Forelimb muscle (tissue), 1 donor: ENCODE results near the gene ZSWIM1. TPM values are rescaled to one million over a fixed set of nuclear protein-coding genes. Genes with fewer than 3 reads are reported as not detected.

Experiments used
- DNase-seq: peaks from one replicate; pipeline ENCODE4 v3.0.0-alpha.2; 2013; ENCODE audit warnings: low read depth
- polyA plus RNA-seq: library from polyadenylated mRNA; unstranded; fragments of 120-200 nt; gene quantifications from one replicate; pipeline ENCODE4 v1.2.1, GENCODE V29; 2013; ENCODE audit not compliant: insufficient read length

Gene ZSWIM1
- polyA plus RNA-seq, 1 donor: 11.5 TPM

DNA sequence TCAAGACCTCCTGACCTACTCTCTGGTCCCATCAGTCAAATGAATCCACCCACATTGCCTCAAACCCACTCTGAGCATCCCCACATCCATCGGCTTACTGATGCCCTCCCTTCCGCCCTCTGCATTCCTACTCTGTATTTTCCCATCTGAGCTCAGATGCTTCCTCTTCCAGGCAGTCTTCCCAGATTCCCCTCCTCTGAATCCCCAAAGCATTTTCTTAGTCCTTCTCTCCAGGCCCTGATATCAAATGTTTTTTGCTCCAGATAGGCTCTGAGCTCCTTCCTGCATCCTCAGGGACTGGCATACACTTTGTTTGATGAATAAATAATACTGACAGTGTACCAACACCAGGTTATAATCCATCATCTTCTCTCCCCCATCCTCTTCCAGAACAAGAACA is 27.1 kb downstream of the ZSWIM1 start:
- DNase-seq: no peak

DNA sequence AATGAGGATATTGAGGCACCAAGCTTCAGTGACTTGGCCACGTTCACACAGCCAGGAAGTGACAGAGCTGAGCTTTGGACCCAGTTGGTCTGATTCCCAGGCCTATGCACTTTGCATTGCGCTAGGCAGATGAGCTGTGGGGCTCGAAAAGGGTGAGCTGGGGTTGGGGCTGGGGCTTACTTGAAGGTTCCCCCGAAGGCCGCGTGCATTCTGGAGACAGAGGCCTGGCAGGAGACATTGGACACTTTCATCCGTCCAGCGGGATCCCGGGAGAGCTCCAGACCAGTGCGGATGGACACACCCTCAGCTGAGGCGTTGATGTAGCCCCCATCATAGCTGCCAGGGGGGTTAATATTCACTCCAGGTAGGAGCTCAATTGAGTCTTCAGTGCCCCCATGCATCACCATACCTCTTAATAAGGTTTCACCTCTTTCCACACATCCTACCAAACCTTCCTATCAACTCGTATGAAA is 28.3 kb downstream of the ZSWIM1 start:
- DNase-seq: no peak

DNA sequence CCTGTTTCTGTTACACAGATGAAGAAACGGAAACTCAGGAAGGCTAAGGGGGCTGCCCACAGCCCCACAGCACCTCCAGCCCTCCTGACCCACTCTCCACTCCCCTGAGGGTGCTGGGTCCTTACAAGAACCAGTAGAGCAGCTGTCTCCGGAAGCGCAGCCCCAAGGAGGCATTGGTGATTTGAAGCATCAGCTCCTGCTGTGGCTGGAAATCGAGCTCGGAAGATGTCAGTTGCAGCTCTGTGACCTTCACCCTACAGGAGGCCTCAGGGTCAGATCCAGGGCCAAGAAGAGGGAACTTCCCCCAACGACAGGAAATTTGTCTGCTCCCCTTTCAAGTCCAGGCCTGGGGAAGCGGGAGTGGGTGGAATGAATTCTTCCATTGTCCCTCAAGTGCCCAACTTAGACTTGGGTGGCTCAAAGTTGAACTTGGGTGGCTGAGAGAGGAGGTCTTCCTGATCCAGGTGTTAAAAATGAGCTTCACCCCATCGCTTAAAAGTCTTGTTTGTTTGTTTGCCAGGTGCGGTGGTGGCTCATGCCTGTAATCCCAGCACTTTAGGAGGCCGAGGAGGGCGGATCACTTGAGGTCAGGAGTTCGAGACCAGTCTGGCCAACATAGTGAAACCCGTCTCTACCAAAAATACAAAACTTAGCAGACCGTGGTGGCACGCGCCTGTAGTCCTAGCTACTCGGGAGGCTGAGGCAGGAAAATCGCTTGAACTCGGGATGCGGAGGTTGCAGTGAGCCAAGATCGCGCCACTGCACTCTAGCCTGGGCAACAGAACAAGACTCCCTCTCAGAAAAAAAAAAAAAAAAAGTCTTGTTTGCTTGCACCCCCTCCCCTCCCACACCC is 29.0 kb downstream of the ZSWIM1 start:
- DNase-seq: no peak

DNA sequence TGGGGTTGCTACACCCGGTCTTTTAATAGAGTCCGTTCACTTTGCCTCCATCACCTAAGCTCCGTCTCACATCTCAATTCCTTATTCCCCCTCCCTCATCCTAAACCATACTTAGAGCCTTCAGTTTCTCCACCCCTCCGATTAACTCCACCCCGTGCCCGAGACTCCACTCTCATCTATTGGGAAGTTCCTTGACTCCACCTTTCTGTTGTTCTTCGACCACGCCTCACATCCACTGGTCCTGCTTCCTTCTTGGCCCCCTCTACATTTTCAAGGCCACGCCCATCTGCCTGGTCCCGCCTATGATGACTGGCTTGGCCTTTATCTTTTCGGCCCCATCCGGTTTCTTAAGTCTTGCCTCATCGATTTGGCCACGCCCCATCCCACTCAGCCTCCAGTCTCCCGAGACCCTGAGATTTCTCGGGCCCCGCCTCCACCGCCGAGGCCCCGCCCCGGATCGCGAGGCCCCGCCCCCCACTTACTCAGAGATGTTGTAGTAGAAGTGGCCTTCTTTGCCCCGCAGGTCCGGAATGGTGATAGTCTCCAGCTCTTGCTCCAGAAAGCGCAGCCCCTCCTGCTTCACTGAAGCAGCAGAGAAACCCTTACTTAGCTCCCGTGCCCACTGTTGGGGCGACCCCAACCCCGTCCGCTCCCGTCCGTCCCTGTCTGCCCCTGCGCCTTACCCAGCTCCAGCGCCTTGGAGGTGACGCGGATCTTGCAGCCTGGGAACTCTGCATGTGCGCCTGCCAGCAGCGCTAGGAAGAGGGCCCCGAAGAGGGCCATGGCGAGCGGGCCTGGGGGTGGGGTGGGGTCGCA is 29.9 kb downstream of the ZSWIM1 start:
- peak; percentile 84 for DNase-seq

DNA sequence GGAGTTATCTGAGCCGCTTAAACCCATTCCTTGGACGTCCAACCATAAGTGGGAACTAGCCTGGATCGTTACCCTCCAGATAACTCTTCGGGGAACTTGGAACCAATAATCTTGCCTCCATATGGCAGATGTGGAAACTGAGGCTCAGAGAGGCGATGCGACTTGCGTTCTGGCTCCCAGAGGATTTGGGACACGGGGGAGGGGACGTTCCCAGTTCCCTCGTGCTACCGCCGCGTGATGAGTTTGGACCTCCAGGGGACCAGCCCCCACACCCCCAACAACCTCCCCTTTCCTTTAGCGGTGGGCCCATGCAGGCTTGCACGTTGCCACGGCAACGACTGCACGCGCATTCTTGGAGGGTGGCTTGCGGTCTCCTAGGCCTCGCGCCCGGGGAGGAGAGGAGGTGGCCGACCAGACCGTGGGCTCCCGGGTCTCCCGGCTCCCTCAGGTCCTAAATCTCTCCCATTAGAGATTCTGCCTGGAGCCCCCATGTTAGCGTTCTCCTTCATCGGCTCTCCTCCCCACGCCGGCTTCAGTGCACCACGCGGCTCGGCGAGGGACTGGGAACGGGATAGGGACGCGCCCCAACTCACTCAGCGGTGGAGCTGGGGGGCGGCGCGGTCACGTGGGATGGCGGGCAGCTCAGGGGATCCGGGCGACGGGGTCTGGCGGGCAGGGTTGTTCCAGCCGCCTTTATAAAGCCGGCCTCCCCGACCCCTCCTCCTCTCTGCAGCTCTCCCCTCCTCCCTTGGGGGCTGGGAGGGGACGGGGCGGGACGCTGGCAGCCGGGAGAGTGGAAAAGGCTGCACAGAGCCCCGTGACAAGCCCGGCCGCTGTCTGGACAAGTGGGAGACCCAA is 30.7 kb downstream of the ZSWIM1 start, which contains the start of gene PLTP:
TSS of gene PLTP (minus strand) at position 670 of the 858 bp plus-strand sequence. CDS start 703 bp downstream, outside the sequence.
- no peak for DNase-seq

DNA sequence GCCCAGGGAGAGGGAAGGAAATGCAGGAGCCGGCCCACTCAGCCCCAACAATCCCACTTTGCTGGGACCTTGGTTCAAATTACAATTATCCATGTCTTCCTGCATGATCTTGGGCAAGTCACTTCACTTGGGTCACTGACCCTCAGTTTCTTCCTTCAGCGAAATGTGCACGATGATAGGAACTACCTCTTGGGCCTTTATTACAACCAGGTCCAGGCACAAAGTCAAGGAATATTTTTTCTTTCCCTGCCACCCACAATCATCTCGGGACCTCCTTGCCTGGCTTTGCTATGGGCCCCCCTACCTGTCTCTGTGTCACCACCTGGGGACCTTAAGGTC is 31.3 kb downstream of the ZSWIM1 start:
- DNase-seq: no peak

DNA sequence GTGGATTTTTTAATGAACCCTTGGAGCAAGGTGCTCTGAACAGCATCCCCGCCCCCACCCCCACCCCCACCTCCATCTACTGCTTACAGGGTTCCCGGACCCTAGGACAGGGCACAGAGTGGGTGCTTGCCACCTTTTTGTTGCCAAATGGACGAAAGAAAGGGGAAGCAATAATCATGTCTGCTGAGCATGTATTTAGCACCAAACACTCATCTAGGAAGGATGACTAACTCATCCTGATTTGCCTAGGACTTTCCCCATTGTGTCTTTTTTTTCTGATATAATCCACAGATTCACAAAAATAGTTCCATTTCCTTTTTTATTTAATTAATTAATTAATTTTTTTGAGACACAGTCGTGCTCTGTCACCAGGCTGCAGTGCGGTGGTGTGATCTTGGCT is 32.1 kb downstream of the ZSWIM1 start:
- no peak for DNase-seq

DNA sequence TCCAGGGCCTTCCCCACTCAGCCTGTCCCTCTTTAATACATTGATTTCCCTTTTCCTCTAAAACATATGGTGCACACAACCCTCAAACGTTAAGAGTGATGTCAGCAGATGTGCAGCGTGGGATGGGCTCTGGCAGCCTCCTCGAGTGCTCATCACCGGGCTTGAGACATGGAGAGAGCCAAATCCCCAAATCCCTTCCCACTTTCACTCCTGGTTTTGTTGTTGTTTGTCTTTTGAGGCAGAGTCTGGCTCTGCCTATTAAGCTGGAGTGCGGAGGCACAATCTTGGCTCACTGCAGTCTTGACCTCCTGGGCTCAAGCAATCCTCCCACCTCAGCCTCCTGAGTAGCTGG is 36.7 kb downstream of the ZSWIM1 start:
- no peak for DNase-seq

DNA sequence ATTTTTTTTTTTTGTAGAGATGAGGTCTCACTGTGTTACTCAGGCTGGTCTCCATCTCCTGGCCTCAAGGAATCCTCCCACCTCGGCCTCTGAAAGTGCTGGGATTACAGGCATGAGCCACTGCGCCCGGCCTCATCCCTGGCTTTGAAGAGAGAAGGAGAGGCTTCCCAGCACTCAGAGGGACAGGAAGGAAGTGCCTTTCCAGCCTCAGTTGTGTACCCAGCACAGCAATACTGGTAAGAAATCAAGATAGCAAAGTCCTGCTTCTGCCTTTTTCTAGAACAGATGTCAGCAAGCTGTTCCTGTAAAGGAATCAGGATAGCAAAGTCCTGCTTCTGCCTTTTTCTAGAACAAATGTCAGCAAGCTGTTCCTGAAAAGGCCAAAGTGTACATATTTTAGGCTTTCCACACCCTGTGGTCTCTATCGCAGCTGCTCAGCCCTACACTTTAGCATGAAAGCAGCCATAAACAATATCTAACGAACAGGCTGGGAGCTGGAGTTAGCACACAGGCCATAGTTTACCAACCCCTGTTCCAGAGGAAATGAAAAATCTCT is 37.2 kb downstream of the ZSWIM1 start:
- DNase-seq: no peak

DNA sequence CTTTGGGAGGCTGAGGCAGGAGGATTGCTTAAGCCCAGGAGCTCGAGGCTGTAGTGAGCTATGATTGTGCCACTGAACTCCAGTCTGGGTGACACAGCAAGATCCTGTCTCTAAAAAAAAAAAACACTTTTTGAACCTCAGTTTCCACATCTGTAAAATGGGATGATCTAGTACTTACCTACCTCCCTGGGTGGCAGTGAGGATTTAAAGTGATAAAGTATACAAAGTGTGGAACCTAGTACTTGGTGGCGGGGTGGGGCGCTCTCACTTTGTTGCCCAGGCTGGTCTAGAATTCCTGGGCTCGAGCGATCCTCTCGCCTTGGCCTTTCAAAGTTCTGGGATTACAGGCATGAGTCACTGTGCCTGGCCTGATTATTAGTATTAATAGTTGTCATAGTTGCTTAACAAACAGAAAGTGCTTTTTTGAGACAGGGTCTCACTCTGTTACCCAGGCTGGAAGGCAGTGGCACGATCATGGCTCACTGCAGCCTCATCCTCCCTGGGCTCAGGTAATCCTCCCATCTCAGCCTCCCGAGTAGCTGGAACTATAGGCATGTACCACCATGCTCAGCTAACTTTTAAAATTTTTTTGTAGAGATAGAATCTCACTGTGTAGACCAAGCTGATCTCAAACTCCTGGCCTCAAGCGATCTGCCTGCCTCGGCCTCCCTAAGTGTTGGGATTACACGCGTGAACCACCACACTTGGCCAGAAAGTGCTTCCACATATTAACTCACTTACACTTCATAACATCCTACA is 37.9 kb downstream of the ZSWIM1 start:
- no peak for DNase-seq

DNA sequence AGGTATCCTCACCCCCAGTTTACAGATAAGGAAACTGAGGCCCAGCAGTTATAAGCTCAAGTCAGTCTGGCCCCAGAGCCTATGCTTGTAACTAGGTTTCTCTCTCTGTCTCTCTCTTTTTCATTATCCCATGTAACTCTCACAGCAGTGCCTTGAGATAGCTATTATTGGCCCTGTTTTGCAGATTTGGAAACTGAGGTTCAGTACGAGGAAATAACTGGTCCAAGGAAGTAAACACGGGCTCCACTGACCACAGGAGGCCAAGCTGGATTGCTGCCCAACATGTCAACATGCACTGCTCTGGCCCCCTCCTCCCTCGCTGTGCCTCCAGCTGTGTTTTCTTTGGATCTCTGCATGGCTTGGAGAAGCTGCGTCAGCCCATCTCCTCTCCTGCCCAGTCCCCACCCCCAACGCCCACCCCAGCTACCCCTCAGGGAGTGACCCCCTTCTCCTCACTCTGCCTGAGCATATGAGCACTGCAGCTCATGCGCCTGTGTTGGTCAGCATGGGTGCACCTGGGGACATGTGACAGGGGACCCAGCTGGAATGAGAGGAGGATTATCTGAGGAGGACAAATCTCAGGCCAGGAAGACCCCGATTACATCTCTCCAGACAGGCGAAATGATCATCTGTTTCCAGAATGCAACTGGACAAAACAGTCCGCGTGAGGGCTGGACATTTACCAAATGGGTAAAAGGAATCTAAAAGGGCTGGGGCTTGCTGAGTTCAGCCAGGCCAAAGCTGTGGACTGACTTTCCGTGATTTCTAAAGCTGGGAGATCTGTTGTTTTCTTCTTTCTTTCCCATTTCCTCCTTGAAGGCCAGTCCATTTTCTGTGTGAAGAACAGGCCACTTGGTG is 38.7 kb downstream of the ZSWIM1 start:
- no peak for DNase-seq

DNA sequence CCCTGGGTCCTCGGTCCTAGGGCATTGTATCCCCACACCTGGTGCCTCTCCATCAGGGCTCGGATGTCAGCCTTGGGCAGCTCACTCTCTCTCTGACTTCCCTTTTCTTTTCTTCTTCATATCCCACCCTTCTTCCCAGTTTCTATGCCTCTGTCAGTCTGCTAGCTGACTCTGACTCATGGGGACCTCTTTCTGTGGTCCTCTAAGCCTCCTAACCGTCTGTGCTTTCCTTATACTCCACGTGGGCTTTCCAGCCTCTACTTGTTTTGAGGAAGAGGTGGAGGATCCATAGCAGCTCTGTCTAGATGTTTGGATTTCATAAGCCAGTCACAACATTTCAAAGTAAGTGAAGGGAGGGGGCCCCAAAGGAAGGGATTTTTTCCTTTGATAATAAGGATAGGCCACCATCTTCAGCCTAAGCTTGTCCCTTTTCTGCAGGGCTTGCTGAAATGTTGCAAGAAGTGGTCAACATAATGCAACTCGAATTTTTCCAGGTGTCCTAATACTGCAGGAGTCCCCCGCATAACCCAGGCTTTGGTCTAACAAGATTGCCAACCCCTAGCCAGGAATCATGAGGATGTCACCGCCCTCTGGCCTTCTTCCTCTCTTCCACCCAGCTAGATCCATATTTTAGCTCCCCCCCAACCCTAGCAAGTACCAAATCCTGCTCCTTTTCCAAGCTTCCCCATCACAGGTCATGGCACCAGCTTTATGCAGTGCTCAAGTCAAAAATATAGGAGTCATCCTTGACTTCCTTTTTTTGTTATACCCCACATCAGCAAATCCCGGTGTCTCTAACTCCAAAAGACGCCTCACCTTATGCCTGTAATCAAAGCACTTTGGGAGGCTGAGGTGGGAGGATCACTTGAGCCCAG is 39.7 kb downstream of the ZSWIM1 start:
- DNase-seq: no peak

DNA sequence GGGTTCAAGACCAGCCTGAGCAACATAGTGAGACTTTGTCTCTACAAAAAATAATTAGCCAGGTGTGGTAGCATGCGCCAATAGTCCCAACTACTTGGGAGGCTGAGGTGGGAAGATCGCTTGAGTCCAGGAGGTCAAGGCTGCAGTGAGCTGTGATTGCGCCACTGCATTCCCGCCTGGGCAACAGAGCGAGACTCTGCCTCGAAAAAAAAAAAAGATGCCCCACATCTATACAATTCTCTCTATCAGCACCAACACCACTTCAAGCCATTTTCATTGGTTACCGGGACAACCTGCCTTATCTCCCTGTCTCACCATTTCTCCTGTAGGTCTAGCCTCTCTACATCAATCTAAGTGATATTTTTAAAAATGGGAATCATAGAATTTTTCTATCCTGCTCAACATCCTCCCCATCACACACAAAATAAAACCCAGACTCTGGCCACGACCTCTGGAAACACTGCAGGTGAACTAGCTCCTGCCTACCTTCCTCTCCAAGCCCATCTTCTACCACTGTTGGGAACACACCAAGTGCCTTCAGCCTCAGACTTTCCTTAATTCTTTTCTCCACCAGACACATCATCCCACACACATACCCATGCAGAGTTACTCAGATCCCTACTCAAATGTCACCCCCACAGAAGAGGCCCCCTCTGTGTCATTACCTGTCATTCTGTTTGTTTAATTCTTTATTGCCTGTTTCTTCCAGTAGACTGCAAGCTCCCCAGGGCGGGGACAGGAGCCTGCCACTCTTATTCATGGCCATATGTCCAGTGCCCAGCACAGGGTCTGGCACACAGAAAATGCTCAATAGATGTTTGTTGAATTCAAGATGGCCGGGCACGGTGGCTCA is 40.5 kb downstream of the ZSWIM1 start:
- no peak for DNase-seq

DNA sequence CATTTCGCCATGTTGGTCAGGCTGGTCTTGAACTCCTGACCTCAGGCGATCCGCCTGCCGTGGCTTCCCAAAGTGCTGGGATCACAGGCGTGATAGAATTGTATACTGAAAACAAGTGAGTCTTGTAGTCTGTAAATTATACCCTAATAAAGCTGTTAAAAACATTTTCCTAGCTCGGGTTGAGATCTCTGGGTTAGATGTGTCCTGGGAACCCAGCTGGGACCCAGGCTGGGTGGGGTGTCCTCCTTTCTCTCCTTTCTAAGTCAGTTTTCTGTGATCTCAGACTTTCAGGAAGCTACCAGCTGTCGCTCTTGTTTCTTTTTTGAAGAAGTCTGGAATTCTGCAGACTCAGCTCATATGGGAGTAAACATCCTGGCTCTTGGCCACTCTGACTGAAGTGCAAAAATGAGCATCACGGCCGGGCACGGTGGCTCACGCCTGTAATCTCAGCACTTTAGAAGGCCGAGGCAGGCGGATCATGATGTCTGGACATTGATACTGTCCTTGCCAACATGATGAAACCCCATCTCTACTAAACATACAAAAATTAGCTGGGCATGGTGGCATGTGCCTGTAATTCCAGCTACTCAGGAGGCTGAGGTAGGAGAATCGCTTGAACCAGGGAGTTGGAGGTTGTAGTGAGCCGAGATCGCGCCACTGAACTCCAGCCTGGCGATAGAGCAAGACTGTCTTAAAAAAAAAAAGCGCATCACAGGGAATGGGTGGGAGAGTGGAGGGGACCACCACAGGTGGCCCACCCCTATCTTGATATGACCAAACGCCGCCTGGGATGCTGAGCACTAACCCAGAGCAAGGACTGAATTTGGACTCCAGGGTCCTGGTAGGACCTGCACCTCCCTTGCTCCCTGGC is 43.6 kb downstream of the ZSWIM1 start:
- DNase-seq: no peak

DNA sequence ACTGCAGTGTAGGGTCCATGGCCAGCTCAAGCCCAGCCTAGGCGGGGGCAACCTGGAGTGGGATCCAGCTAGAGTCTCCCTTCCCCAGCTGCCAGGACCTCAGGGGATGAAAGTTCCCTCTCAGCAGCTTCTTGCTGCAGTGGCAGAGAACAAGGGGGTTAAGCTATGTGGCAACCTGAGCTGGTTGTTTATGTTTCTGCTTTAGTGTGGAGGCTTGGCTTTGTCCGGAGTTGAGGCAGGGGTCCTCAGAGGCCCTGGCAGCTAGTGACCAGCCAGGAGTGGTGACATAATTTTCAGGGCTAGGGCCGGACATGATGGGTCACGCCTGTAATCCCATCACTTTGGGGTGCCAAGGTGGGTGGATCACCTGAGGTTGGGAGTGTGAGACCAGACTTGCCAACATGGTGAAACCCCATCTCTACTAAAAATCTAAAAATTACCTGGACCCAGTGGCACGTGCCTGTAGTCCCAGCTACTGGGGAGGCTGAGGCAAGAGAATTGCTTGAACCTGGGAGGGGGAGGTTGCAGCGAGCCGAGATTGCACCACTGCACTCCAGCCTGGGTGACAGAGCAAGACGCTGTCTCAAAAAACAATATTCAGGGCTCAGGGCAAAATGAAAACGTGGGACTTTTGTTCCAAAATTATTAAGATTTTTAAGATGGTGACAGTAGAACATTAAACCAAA is 44.9 kb downstream of the ZSWIM1 start:
- no peak for DNase-seq

DNA sequence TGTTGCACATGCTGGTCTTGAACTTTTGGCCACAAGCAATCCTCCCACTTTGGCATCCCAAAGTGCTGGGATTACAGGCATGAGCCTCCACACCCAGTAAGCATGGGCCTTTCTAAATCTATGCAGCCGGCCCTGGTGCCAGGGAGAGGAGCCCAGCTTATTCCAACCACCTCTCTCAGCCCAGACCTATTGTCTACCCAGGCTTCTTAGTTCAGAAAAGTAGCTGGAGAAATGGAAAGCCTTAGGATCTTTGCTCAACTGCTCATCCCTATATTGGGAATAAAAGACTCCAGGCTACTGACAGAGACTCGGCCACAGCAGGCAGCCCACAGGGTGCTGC is 45.7 kb downstream of the ZSWIM1 start:
- DNase-seq: no peak
